Hepatocyte (in vitro differentiated cells): ENCODE data around the gene SLC12A8. TPM values are rescaled to one million over a fixed set of nuclear protein-coding genes. Genes with fewer than 3 reads are reported as not detected.

Experiments
- DNase-seq: peaks from one replicate; pipeline ENCODE4 v3.0.0-alpha.2; 2016; ENCODE audit warnings: low spot score
- H2AFZ ChIP-seq: fragments of 200-600 bp; sonication (generic); 2 replicates; pipeline ENCODE4 v1.6.0; 2016; ENCODE audit warnings: antibody characterized with exemption, mild to moderate bottlenecking
- H3K27ac ChIP-seq: fragments of 200-600 bp; sonication (generic); 2 replicates; pipeline ENCODE4 v1.5.1; 2016; ENCODE audit warnings: mild to moderate bottlenecking
- H3K27me3 ChIP-seq: fragments of 200-600 bp; sonication (generic); 2 replicates; pipeline ENCODE4 v1.6.1; 2016
- H3K36me3 ChIP-seq: fragments of 200-600 bp; sonication (generic); replicated peaks from 2 replicates; pipeline ENCODE4 v1.5.1; 2016; ENCODE audit warnings: low read depth; ENCODE audit not compliant: insufficient read depth
- H3K4me1 ChIP-seq: fragments of 200-600 bp; sonication (generic); 2 replicates; pipeline ENCODE4 v1.5.1; 2016; ENCODE audit warnings: mild to moderate bottlenecking, moderate library complexity; ENCODE audit not compliant: insufficient read depth
- H3K4me2 ChIP-seq: fragments of 200-600 bp; sonication (generic); 2 replicates; pipeline ENCODE4 v1.6.0; 2016
- H3K4me3 ChIP-seq: fragments of 200-600 bp; sonication (generic); 2 replicates; pipeline ENCODE4 v1.5.1; 2016; ENCODE audit warnings: mild to moderate bottlenecking
- H3K79me2 ChIP-seq: fragments of 200-600 bp; sonication (generic); 2 replicates; pipeline ENCODE4 v1.6.0; 2017; ENCODE audit warnings: mild to moderate bottlenecking
- H3K9me2 ChIP-seq: fragments of 200-600 bp; sonication (generic); replicated peaks from 2 replicates; pipeline ENCODE4 v1.6.0; 2017; ENCODE audit warnings: mild to moderate bottlenecking; ENCODE audit not compliant: insufficient read depth
- H3K9me3 ChIP-seq: fragments of 200-600 bp; sonication (generic); 2 replicates; pipeline ENCODE4 v1.5.1; 2016; ENCODE audit warnings: low read depth, mild to moderate bottlenecking
- H4K20me1 ChIP-seq: fragments of 200-600 bp; sonication (generic); 2 replicates; pipeline ENCODE4 v1.6.0; 2016; ENCODE audit warnings: mild to moderate bottlenecking; ENCODE audit not compliant: insufficient read depth, poor library complexity, severe bottlenecking
- CTCF ChIP-seq: fragments of 200-600 bp; sonication (generic); IDR thresholded peaks from 2 replicates; pipeline ENCODE4 v1.5.1; 2016; ENCODE audit warnings: antibody characterized with exemption, mild to moderate bottlenecking; ENCODE audit not compliant: poor library complexity
- EZH2 ChIP-seq: fragments of 200-600 bp; sonication (generic); IDR thresholded peaks from 2 replicates; pipeline ENCODE4 v1.6.1; 2016; ENCODE audit warnings: antibody characterized with exemption, mild to moderate bottlenecking, borderline replicate concordance
- EZH2phosphoT487 ChIP-seq: fragments of 200-600 bp; sonication (generic); IDR thresholded peaks from one replicate; pipeline ENCODE4 v1.6.1; 2018; ENCODE audit warnings: antibody characterized with exemption, mild to moderate bottlenecking, low read depth, moderate library complexity; ENCODE audit not compliant: unreplicated experiment, severe bottlenecking
- WGBS: methylation state at CpG from one replicate; pipeline ENCODE4 v1.1.6; 2016; ENCODE audit warnings: low lambda C conversion rate; ENCODE audit errors: missing lambda C conversion rate; 5-methylcytosine and 5-hydroxymethylcytosine counted together
- polyA plus RNA-seq: library from polyadenylated mRNA; unstranded; fragments of >200 nt; fragmentation: Nextera tagmentation; extraction: Ambion mirVana; gene quantifications from 2 replicates; pipeline ENCODE4 v1.2.1, GENCODE V29; 2016
- total RNA-seq: library from RNA; depleted of rRNA; stranded (reverse); fragments of >200 nt; gene quantifications from 2 replicates; pipeline ENCODE4 v1.2.3, GENCODE V29; 2014

SLC12A8 gene
- total and polyA plus RNA-seq, 2 experiments from 2014 or later, result 18.9 to 20.0 TPM

GRCh38 chr3:125061170-125061569 lies 151.4 kb downstream of the SLC12A8 start:
- Histone ChIP-seq H3K9me2 (no peaks in the 10 kb centered on the region), H3K27ac (peak overlapping the region; percentile 41), H4K20me1 (no peaks in the 10 kb centered on the region), H3K4me2 (no peak overlapping the region), H3K79me2 (no peaks in the 10 kb centered on the region), H3K27me3 (no peaks in the 10 kb centered on the region), H3K4me3 (no peak overlapping the region), H3K4me1 (peaks cover 22% of the 10 kb centered on the region), H3K36me3 (no peaks in the 10 kb centered on the region), H3K9me3 (no peaks in the 10 kb centered on the region), H2AFZ (no peak overlapping the region)
- TF ChIP-seq CTCF (no peak), EZH2phosphoT487 (no peak), EZH2 (no peak)
- DNase-seq, result peak; percentile 48
- WGBS, result 79% methylated on average over 4 of the region's 4 CpGs

DNA sequence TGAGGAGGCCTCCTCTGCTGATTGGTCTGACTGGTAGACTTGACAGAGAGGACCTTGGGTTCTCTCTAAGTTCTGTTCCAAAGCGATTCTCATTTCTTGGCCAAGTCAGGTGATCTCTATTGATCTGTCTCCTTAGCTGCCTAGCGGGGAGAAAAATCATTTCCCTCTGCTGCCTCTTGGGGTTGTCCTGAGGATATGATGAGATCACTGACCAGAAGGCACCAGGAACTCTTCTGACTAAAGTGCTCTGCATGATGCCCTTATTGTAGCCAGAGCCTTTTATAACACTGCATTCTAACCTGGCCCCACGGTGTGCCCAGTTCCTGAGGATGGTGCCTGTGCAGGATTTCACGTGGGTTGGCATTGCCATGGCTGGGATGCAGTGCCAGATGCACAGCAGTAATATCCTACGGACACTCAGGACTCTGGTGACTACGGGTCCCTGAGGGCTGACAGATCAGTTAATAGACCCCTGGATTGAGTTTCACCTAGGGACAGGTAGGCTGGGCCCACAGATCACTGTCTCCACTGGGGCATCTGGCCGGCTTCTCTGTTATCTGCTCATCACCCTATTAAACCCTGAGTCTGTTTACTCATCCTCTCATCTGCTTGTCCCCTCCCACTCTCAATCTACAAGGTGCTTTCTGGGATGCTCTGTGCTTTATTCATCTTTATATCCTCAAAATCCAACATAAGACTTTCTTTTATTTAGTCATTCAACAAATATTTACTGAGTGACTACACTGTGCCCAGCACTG lies 152.9 kb downstream of the SLC12A8 start:
- no peak for DNase-seq
- Histone ChIP-seq H3K4me3 (no peak overlapping the region), H3K4me1 (peaks cover 22% of the 10 kb centered on the region), H3K79me2 (no peaks in the 10 kb centered on the region), H3K36me3 (no peaks in the 10 kb centered on the region), H3K27me3 (no peaks in the 10 kb centered on the region), H4K20me1 (no peaks in the 10 kb centered on the region), H3K9me2 (no peaks in the 10 kb centered on the region), H2AFZ (no peak overlapping the region), H3K4me2 (no peak overlapping the region), H3K27ac (no peak overlapping the region), H3K9me3 (no peaks in the 10 kb centered on the region)
- 65% methylated on average over 7 of the region's 7 CpGs for WGBS
- TF ChIP-seq EZH2, result no peak
- TF ChIP-seq CTCF, result no peak
- no peak for TF ChIP-seq EZH2phosphoT487

GRCh38 chr3:125058959-125059358 lies 153.6 kb downstream of the SLC12A8 start:
- Histone ChIP-seq H3K4me2 (no peak overlapping the region), H3K27ac (no peak overlapping the region), H4K20me1 (no peaks in the 10 kb centered on the region), H3K27me3 (no peaks in the 10 kb centered on the region), H3K9me2 (no peaks in the 10 kb centered on the region), H3K9me3 (no peaks in the 10 kb centered on the region), H3K4me3 (no peak overlapping the region), H2AFZ (no peak overlapping the region), H3K79me2 (peaks cover 3% of the 10 kb centered on the region), H3K4me1 (peaks cover 22% of the 10 kb centered on the region), H3K36me3 (no peaks in the 10 kb centered on the region)
- no peak for DNase-seq
- no peak for TF ChIP-seq EZH2
- no peak for TF ChIP-seq CTCF
- TF ChIP-seq EZH2phosphoT487, result no peak
- WGBS, result 92% methylated on average over 3 of the region's 3 CpGs
